GM19099 (cell line): ENCODE measurements around the gene SMARCE1.

ENCODE experiments used
- POLR2A ChIP-seq: IDR thresholded peaks from 3 replicates; pipeline ENCODE4 v1.6.1; 2011; ENCODE audit warnings: low read depth; ENCODE audit not compliant: insufficient read length; ENCODE audit errors: extremely low read depth

The SMARCE1 gene

GRCh38 chr17:40647624-40648383 is at the start of gene SMARCE1:
Gene SMARCE1 (minus strand): TSS chr17:40647818. CDS start chr17:40645802, 2,016 bp downstream.
- peak; percentile 75 for TF ChIP-seq POLR2A

GRCh38 chr17:40697297-40697696 is 49.7 kb upstream of the SMARCE1 start:
- no peak for TF ChIP-seq POLR2A

GRCh38 chr17:40696651-40697072 is 49.0 kb upstream of the SMARCE1 start:
- no peak for TF ChIP-seq POLR2A

- no peak for TF ChIP-seq POLR2A
These were observed 48.4 kb upstream of the SMARCE1 start for GRCh38 chr17:40695874-40696472.

- no peak for TF ChIP-seq POLR2A
These were observed 47.0 kb upstream of the SMARCE1 start for GRCh38 chr17:40694584-40694983.

GRCh38 chr17:40687106-40687505 is 39.5 kb upstream of the SMARCE1 start:
- no peak for TF ChIP-seq POLR2A

- no peak for TF ChIP-seq POLR2A
These were observed 38.6 kb upstream of the SMARCE1 start for GRCh38 chr17:40686192-40686591.

- TF ChIP-seq POLR2A: no peak
These were observed 33.4 kb upstream of the SMARCE1 start for GRCh38 chr17:40680998-40681397.

- no peak for TF ChIP-seq POLR2A
These were observed 31.9 kb upstream of the SMARCE1 start for GRCh38 chr17:40679523-40679907.

- TF ChIP-seq POLR2A: no peak
These were observed 31.4 kb upstream of the SMARCE1 start for GRCh38 chr17:40678902-40679522.

- TF ChIP-seq POLR2A: no peak
These were observed 28.3 kb upstream of the SMARCE1 start for GRCh38 chr17:40675905-40676304.

GRCh38 chr17:40672654-40673053 is 25.0 kb upstream of the SMARCE1 start:
- TF ChIP-seq POLR2A: no peak

GRCh38 chr17:40671282-40671681 is 23.7 kb upstream of the SMARCE1 start:
- no peak for TF ChIP-seq POLR2A

- no peak for TF ChIP-seq POLR2A
These were observed 18.7 kb upstream of the SMARCE1 start for GRCh38 chr17:40666331-40666730.

GRCh38 chr17:40664582-40665333 is 17.1 kb upstream of the SMARCE1 start, which contains the start of gene KRT222:
Gene KRT222 (minus strand): TSS chr17:40665177. CDS start chr17:40665099, 78 bp downstream.
- TF ChIP-seq POLR2A: no peak

GRCh38 chr17:40663252-40663651 is 15.6 kb upstream of the SMARCE1 start:
- no peak for TF ChIP-seq POLR2A

GRCh38 chr17:40659911-40660310 is 12.3 kb upstream of the SMARCE1 start:
- no peak for TF ChIP-seq POLR2A
